HG02943 (cell line): ENCODE measurements around the gene PDE11A.
"Not testable (repeated sequence)": the region's sequence is repeated elsewhere in the genome, so short reads cannot be mapped to it uniquely, and the experiment has no call there.

Experiments
- ATAC-seq: cut with Tn5 transposase; IDR thresholded peaks from one replicate; pipeline ENCODE4 v1.9.1; 2021; ENCODE audit warnings: mild to moderate bottlenecking, low read depth, moderate library complexity; ENCODE audit not compliant: unreplicated experiment

PDE11A gene

GRCh38 chr2:177830881-177831386, 241.6 kb downstream of the PDE11A start:
- no peak for ATAC-seq

- ATAC-seq: no peak
Measured at GRCh38 chr2:177828557-177828956, 244.0 kb downstream of the PDE11A start.

GRCh38 chr2:177826897-177827296, 245.7 kb downstream of the PDE11A start:
- no peak for ATAC-seq

GRCh38 chr2:177822941-177823340, 249.6 kb downstream of the PDE11A start:
- no peak for ATAC-seq

GRCh38 chr2:177818412-177818811, 254.2 kb downstream of the PDE11A start:
- ATAC-seq: no peak

- ATAC-seq: no peak
Measured at GRCh38 chr2:177817300-177817699, 255.3 kb downstream of the PDE11A start.

GRCh38 chr2:177816766-177817165, 255.8 kb downstream of the PDE11A start:
- ATAC-seq: no peak

- ATAC-seq: no peak
Measured at GRCh38 chr2:177812713-177813396, 259.7 kb downstream of the PDE11A start.

GRCh38 chr2:177810906-177811305, 261.7 kb downstream of the PDE11A start:
- no peak for ATAC-seq

GRCh38 chr2:177808984-177809809, 263.4 kb downstream of the PDE11A start:
- no peak for ATAC-seq

GRCh38 chr2:177806025-177806424, 266.6 kb downstream of the PDE11A start:
- no peak for ATAC-seq

GRCh38 chr2:177799531-177799930, 273.0 kb downstream of the PDE11A start:
- ATAC-seq: no peak

- ATAC-seq: no peak
Measured at GRCh38 chr2:177797808-177798207, 274.8 kb downstream of the PDE11A start.

GRCh38 chr2:177796654-177797415, 275.7 kb downstream of the PDE11A start:
- no peak for ATAC-seq

GRCh38 chr2:177796011-177796410, 276.6 kb downstream of the PDE11A start:
- ATAC-seq: no peak

- ATAC-seq: not testable (repeated sequence)
Measured at GRCh38 chr2:177785143-177785542, 287.4 kb downstream of the PDE11A start.

GRCh38 chr2:177784745-177785067, 287.9 kb downstream of the PDE11A start:
- no peak for ATAC-seq

GRCh38 chr2:177783835-177784744, 288.5 kb downstream of the PDE11A start:
- ATAC-seq: no peak

- no peak for ATAC-seq
Measured at GRCh38 chr2:177783091-177783490, 289.5 kb downstream of the PDE11A start.

- no peak for ATAC-seq
Measured at GRCh38 chr2:177782613-177783012, 290.0 kb downstream of the PDE11A start.
